ENCODE measurements around the gene KANSL1. TPM values are rescaled to one million over a fixed set of nuclear protein-coding genes. Genes with fewer than 3 reads are reported as not detected.

KANSL1 gene
- total and polyA plus RNA-seq, 10 of the 15 experiments (the other 5 are each of a cell fraction or from before 2014, with no cell fraction given): 4.7 to 60.6 (median 28.0) TPM

DNA sequence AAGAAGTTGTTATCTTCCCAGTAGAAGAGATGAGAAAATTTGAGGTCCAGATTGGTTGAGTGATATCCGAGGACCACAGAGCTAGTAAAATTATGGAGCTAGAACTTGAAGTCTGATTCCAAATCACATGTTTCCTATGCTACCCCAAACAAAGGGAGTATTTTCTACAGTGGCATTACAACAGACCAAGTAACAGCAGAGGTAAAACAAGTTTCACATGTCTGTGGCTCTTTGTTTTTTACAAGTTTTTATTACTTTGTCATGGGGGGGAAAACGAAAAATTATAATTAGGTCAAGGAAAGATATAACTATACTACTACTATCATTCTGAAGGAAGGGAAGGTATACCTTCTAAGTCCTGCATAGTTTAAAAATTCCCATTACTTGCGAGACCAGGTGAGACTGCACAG is 49.4 kb downstream of the KANSL1 start (continued):
- TF ChIP-seq PAX5 (IDR thresholded peaks at IDR 0.05; ENCODE audit: borderline replicate concordance, low read depth, low read length): no peak
- no peak for TF ChIP-seq POU2F2 (IDR thresholded peaks at IDR 0.05; ENCODE audit: borderline replicate concordance, low read depth, low read length)
- TF ChIP-seq ESRRA (IDR thresholded peaks at IDR 0.05; ENCODE audit: low read length): no peak
- peak; percentile 69; the same call in 1 of the 2 replicates for TF ChIP-seq MXI1 (IDR thresholded peaks at IDR 0.05; ENCODE audit: low read depth, low read length)
- no peak for TF ChIP-seq ETV6 (conservative IDR thresholded peaks at IDR 0.05 in 1 of 2, IDR thresholded peaks at IDR 0.05 in 1 of 2; ENCODE audit: borderline replicate concordance in 1 of 2, low read depth in 1 of 2)
- no peak for TF ChIP-seq CBFB (IDR thresholded peaks at IDR 0.05; ENCODE audit: low read depth)
- no peak for TF ChIP-seq SP1 (IDR thresholded peaks at IDR 0.05; ENCODE audit: low read depth, low read length)
- no peak for TF ChIP-seq ZNF622 (IDR thresholded peaks at IDR 0.05)
- peak; percentile 45 for TF ChIP-seq CUX1 (IDR thresholded peaks at IDR 0.05; ENCODE audit: insufficient replicate concordance, low read depth, low read length)
- no peak for TF ChIP-seq GABPA (IDR thresholded peaks at IDR 0.05; ENCODE audit: low read depth)
- no peak for TF ChIP-seq POLR2AphosphoS2 (IDR thresholded peaks at IDR 0.05; ENCODE audit: low read depth, low read length)
- TF ChIP-seq, protein P1, sequence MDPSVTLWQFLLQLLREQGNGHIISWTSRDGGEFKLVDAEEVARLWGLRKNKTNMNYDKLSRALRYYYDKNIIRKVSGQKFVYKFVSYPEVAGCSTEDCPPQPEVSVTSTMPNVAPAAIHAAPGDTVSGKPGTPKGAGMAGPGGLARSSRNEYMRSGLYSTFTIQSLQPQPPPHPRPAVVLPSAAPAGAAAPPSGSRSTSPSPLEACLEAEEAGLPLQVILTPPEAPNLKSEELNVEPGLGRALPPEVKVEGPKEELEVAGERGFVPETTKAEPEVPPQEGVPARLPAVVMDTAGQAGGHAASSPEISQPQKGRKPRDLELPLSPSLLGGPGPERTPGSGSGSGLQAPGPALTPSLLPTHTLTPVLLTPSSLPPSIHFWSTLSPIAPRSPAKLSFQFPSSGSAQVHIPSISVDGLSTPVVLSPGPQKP (IDR thresholded peaks at IDR 0.05; ENCODE audit: low read depth, low read length): no peak
- TF ChIP-seq NBN (IDR thresholded peaks at IDR 0.05): peak; percentile 23; the same call in 1 of the 2 replicates
- no peak for TF ChIP-seq MEF2B (IDR thresholded peaks at IDR 0.05; ENCODE audit: partially characterized antibody, poor library complexity, severe bottlenecking)
- no peak for TF ChIP-seq SMC3 (IDR thresholded peaks at IDR 0.05; ENCODE audit: borderline replicate concordance, low read length)
- no peak for TF ChIP-seq CEBPB (IDR thresholded peaks at IDR 0.05; ENCODE audit: borderline replicate concordance in 1 of 2, low read depth in 2 of 2, low read length in 2 of 2)
- TF ChIP-seq MTA3 (IDR thresholded peaks at IDR 0.05; ENCODE audit: borderline replicate concordance, low read length): no peak
- no peak for TF ChIP-seq IRF3 (IDR thresholded peaks at IDR 0.05)
- no peak for TF ChIP-seq SREBF2 (IDR thresholded peaks at IDR 0.05; ENCODE audit: low read length)
- no peak for TF ChIP-seq DPF2 (IDR thresholded peaks at IDR 0.05)
- no peak for TF ChIP-seq PBX3 (IDR thresholded peaks at IDR 0.05; ENCODE audit: insufficient replicate concordance, low read depth, low read length)
- no peak for TF ChIP-seq KAT2A (conservative IDR thresholded peaks at IDR 0.05; ENCODE audit: control insufficient read depth, low read depth, low read length)
- TF ChIP-seq NFIC (IDR thresholded peaks at IDR 0.05; ENCODE audit: low read depth, low read length): no peak
- no peak for TF ChIP-seq NR2C2 (IDR thresholded peaks at IDR 0.05; ENCODE audit: borderline replicate concordance, control insufficient read depth, insufficient read length, low read depth)
- TF ChIP-seq CHD4 (IDR thresholded peaks at IDR 0.05): no peak
